GM19023 (cell line): ENCODE measurements around the gene OR8G5.
"Not testable (repeated sequence)": the region's sequence is repeated elsewhere in the genome, so short reads cannot be mapped to it uniquely, and the experiment has no call there.

Experiments
- ATAC-seq: cut with Tn5 transposase; IDR thresholded peaks from one replicate; pipeline ENCODE4 v1.9.1; 2021; ENCODE audit warnings: mild to moderate bottlenecking, moderate library complexity; ENCODE audit not compliant: unreplicated experiment

Gene OR8G5, protein sequence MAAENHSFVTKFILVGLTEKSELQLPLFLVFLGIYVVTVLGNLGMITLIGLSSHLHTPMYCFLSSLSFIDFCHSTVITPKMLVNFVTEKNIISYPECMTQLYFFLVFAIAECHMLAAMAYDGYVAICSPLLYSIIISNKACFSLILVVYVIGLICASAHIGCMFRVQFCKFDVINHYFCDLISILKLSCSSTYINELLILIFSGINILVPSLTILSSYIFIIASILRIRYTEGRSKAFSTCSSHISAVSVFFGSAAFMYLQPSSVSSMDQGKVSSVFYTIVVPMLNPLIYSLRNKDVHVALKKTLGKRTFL

DNA sequence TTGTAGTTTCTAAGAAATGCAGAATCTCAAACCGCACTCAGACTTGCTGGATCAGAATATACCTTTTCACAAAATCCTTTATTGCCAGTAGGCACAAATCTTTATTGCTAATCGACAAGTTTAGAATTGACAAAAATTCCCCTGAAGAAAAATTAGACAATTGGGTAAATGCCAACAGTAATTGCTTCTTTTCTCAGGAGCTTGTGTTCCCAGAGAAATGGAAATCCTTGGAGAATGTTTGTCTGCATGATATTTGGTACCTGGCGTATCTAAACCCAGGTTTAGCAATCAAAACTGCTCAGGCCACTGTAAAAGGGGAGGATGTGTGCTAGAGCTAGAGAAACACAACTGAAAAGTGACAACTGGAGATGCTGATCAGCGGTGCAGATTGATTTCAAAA, at the start of gene OR8G5:
Gene OR8G5, plus strand, starts transcription at position 301 of the 400 bp plus-strand sequence. CDS start 8,556 bp downstream, outside the sequence.
- ATAC-seq, result no peak

DNA sequence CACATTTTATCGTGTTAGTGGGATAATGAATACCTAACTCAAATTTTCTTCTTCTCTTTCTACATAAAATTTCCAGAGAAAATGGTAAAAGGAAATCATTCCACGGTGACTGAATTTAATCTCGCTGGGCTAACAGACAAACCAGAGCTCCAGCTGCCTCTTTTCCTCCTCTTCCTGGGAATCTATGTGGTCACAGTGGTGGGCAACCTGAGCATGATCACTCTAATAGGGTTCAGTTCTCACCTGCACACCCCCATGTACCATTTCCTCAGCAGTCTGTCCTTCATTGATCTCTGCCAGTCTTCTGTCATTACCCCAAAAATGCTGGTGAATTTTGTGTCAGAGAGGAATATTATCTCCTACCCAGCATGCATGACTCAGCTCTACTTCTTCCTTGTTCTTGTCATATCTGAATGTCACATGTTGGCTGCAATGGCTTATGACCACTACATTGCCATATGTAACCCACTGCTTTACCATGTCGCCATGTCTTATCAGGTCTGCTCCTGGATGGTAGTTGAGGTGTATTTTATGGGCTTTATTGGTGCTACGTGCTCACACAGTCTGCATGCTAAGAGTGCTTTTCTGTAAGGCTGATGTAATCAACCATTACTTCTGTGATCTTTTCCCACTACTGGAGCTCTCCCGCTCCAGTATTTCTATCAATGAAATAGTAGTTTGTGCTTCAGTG, 48.9 kb upstream of the OR8G5 start:
- no peak for ATAC-seq

DNA sequence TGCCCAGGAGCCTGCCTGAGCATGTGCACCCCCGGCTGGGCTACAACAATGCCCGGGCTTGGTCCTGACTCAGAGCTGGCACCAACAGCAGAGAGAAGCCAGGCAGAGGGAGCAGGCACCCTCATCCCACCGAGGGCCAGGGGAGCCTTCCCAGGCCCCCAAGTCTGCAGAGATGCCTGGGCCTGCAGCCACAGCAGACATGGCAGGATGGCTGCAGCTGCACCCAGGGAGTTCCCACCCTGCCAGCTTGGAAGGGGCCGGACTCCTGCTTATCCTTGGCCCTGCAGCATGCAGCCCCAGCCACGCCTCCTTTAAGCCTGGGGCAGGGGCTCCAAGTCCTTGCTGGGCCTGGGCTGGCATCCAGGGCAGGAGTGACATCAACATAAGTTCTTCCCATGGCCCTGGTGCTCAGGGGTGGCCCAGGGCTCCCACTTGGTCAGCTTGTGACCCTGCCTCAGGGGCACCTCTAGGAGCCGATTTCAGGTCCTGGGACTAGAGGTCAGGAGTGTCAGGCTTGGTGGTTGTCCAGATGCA, 46.3 kb upstream of the OR8G5 start:
- no peak for ATAC-seq

DNA sequence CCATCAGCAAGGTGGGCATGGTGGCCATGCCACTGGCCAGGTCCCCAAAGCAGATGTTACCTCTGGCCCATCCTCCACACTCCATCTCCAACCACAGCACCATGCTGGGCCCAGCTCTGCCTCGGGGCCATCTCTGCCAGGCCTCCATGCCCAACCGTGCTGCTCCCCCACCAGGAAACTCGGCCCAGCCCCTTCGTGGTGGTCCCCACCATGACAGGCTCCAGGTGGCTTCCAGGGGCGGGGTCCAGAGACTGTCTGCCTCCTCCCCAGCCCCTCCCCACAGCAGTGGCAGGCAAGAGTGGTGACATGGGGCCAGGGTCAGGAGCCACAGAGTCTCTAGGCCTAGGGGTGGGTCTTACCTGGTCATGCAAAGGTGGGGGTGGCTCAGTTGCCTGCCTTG, 45.8 kb upstream of the OR8G5 start:
- no peak for ATAC-seq

GRCh38 chr11:124211321-124211720, 44.9 kb upstream of the OR8G5 start:
- ATAC-seq, result no peak

DNA sequence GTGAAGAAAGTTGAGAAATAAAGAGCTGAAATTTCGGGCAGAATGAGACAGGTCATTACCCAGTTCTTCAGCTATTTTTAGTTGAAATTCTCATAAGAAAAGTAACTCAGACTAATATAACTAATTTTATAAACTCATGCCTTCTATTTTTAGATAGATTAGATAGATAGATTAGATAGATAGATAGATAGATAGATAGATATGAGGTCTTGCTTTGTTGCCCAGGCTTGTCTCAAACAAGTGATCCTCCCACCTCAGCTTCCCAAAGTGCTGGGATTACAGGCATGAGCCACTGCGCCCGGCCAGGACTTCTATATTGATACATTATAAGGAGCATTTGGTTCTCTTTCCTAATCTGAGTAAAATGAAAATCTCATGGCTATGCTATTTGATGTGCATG, 42.1 kb upstream of the OR8G5 start:
- ATAC-seq, result no peak

DNA sequence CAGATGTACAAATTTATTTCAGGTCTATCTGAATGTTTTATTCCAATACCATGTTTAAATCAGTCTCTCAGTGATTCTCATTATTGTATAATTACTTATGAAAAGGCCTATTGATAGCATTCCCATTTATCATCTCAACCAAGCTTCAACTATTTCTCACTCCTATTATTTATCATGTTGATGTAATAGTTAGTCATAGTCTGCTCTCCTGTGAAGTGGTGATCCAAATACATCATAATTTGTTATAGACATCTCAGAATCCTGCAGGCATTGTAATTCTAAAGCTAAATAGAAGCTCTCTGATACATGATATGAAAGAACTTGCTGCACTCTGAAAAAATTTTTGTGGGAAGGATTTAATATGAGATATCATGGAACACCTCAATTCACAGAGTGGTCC, 37.0 kb upstream of the OR8G5 start:
- ATAC-seq, result no peak

DNA sequence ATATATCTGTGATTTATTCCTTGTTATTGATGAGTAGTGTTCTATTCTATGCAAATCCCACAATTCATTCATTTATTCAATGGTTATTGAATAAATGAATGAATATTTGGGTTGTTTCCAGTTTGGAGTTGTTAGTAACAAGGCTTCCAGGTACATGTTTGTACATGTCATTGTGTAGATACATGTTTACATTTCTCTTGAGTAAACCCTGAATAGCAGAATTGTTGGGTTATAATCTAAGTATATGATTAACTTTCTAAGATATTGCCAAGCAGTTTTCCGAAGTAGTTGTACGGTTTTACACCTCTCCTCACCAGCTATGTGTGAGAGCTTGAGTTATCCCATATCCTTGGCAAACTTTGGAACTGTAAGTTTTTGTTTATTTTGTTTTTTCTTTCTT, 33.8 kb upstream of the OR8G5 start:
- ATAC-seq, result no peak

- ATAC-seq, result not testable (repeated sequence)
These were observed 31.4 kb upstream of the OR8G5 start for GRCh38 chr11:124224618-124225423.

- no peak for ATAC-seq
These were observed 30.7 kb upstream of the OR8G5 start for GRCh38 chr11:124225471-124225870.

- ATAC-seq, result no peak
These were observed 22.8 kb upstream of the OR8G5 start for GRCh38 chr11:124233376-124233775.

GRCh38 chr11:124238512-124238911, 17.7 kb upstream of the OR8G5 start:
- ATAC-seq, result no peak

DNA sequence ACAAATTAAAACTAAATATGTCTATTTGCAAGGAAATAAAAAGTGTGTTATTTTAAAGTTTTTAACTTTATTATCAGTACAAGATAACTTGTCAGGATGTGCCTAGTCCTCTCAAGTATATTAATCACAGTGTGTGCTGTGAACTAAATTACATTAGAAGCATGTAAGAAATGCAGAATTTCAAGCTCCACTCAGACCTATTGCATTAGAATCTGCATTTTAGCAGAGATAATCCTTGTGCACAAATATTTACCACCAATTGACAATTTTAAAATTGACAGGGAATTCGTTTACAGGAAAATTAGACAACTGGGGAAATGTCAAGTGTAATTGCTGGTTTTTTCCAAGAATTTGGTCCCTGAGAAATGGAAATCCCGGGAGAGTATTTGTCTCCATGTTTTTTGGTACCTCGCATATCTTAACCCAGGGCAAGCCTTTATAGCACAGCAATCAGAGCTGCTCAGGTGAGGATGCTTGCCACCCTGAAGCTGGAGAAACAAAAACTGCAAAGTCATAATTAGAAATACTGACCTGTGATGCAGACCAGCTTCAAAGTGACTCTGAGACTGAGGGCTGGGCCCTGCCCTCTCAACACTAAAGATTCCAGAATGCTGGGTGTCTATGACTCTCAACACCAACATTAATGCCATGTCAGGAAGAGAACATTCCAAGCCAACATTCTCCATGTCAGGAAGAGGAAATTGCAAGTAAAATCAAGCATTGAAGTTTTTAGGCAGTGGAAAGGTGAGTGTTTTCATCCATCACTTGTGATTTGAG, 15.4 kb upstream of the OR8G5 start, which contains the start of gene OR8G1:
Gene OR8G1, plus strand, starts transcription at position 475 of the 777 bp plus-strand sequence. CDS start 8,581 bp downstream, outside the sequence.
- ATAC-seq, result no peak

DNA sequence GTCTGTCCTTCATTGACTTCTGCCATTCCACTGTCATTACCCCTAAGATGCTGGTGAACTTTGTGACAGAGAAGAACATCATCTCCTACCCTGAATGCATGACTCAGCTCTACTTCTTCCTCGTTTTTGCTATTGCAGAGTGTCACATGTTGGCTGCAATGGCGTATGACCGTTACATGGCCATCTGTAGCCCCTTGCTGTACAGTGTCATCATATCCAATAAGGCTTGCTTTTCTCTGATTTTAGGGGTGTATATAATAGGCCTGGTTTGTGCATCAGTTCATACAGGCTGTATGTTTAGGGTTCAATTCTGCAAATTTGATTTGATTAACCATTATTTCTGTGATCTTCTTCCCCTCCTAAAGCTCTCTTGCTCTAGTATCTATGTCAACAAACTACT, 6.3 kb upstream of the OR8G5 start:
- not testable (repeated sequence) for ATAC-seq

DNA sequence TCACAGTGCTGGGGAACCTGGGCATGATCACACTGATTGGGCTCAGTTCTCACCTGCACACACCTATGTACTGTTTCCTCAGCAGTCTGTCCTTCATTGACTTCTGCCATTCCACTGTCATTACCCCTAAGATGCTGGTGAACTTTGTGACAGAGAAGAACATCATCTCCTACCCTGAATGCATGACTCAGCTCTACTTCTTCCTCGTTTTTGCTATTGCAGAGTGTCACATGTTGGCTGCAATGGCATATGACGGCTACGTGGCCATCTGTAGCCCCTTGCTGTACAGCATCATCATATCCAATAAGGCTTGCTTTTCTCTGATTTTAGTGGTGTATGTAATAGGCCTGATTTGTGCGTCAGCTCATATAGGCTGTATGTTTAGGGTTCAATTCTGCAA, 8.9 kb downstream of the OR8G5 start:
- ATAC-seq, result not testable (repeated sequence)

DNA sequence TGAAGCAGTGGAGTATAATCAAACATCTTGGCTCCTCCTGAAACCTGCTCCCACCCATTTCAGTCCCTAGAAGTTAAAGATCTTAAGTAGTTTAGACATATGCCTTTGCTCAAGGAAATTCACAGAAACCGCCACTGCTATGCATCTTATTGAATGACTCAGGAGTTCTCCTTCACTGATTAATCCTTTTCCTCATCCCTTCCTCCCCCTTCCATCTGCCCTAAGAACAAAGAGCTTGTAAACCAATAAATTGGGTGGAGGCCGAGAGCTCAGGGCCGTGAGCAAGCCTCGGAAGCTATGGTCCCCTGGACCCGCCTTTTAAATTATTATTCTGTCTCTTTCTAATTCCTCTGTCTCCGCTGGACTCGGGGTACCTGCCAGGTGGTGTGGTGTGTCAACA, 14.7 kb downstream of the OR8G5 start:
- ATAC-seq, result not testable (repeated sequence)

GRCh38 chr11:124274000-124274399, 17.8 kb downstream of the OR8G5 start:
- ATAC-seq, result no peak

DNA sequence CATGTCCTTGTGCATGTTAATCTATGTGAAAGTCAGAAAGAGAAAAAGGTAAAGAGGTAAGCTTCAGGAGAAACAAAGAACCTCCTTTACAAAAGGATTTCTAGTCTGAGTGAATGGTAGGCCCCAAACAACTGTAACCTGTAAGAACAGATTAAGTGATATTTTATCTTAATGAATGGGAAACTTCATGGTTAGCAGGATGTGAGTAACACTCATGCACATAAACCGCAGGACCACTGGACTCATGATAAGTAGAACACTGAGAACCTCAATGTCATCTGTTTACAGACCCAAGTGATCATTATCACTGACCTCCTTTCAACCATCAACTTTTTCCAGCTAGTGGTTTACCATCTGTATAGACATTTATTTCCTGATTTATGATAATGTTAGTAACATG, 19.9 kb downstream of the OR8G5 start:
- no peak for ATAC-seq

GRCh38 chr11:124277207-124277606, 21.0 kb downstream of the OR8G5 start:
- ATAC-seq, result no peak

DNA sequence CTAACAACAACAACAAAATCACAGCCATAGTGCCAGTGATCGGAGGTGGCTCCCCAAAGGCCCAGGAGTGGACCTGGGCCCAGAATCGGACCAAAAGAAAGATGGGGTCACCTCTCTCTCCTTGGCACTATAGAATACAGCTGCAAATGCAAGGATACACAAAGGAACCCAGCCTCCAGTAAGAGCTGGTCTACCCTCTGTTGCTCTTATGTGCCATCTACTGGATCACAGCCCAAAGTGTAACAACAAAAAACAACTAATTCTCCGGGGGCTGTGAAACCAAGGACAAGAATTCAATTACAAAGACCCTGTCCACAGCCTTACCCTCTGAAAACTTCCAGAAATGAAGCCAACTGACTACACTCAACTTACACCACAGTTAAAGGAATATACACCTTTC, 21.6 kb downstream of the OR8G5 start:
- no peak for ATAC-seq
